ENCODE results near the gene ELMO1. TPM values are rescaled to one million over a fixed set of nuclear protein-coding genes. Genes with fewer than 3 reads are reported as not detected.

Gene ELMO1
- total RNA-seq, 6 donors from 2014 or later, result 51.4 to 204 (median 73.7) TPM

DNA sequence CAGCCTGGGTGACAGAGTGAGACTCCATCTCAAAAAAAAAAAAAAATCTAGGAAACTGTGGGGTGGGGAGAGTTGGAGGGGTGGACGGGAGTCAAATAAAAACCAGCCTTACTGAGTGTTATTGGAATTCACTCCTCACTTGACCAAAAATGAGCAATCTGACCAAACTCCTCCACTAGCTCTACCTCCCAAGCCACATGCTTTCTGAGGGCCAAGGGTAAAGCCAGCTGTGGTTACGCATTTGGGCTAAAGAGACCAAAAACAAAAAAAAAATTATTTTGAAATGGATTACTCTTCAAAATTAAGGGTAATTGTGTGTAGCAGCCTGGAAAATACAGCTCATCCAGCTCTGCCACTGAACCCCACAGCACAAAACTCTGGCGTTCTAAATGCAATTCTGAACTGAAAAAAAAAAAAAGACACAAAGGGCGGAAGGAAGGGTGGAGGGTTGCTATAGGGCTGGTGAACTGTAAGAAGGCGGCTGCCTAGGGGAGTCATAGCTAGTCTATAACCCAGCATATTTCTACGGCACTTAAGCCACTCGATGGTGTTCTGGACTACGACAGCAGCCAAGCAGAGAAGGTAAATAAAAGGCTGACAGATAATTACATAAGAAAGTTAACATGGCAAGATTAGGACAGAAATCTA, 7.8 kb downstream of the ELMO1 start:
- DNase-seq, result no peak
- WGBS, 2 donors, result 29 to 31% methylated on average over 8 of the region's 8 CpGs
- peak; percentile 60 to 91 for ATAC-seq (ENCODE audit: low FRiP score in 2 of 2)
- no peaks in the 10 kb centered on the region for H3K36me3 ChIP-seq
- no peak overlapping the region for H3K4me3 ChIP-seq
- H3K27me3 ChIP-seq, result no peaks in the 10 kb centered on the region
- H3K27ac ChIP-seq, result peak overlapping the region; percentile 63 to 84 (median 74)
- peaks cover 24 to 42% (median 40%) of the 10 kb centered on the region in 4 donors for H3K4me1 ChIP-seq
- H3K9me3 ChIP-seq, result no peaks in the 10 kb centered on the region
- TF ChIP-seq POLR2AphosphoS5 (IDR thresholded peaks at IDR 0.05) (no peak), EP300 (IDR thresholded peaks at IDR 0.05) (no peak), POLR2A (IDR thresholded peaks at IDR 0.05) (no peak)
- TF ChIP-seq, protein P1, sequence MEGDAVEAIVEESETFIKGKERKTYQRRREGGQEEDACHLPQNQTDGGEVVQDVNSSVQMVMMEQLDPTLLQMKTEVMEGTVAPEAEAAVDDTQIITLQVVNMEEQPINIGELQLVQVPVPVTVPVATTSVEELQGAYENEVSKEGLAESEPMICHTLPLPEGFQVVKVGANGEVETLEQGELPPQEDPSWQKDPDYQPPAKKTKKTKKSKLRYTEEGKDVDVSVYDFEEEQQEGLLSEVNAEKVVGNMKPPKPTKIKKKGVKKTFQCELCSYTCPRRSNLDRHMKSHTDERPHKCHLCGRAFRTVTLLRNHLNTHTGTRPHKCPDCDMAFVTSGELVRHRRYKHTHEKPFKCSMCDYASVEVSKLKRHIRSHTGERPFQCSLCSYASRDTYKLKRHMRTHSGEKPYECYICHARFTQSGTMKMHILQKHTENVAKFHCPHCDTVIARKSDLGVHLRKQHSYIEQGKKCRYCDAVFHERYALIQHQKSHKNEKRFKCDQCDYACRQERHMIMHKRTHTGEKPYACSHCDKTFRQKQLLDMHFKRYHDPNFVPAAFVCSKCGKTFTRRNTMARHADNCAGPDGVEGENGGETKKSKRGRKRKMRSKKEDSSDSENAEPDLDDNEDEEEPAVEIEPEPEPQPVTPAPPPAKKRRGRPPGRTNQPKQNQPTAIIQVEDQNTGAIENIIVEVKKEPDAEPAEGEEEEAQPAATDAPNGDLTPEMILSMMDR (IDR thresholded peaks at IDR 0.05), result no peak

DNA sequence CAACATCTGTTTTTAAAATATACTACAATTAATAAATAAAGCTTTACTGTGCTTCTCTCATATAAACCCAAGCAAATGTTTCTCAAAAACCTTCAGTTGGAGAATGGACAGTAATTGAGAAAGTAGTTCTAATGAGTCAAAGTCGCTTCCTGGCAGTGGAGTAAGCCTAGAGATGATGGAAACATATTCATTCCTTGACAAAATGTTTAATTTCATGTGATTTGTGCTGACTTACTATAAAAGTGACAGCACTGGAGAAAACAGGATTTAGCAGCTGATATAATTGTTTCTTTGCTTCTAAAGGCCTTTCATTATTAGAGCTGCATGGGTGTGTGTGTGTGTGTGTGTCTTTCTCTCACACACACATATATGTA, 9.0 kb downstream of the ELMO1 start:
- 80% methylated on average over 1 of the region's 1 CpG for WGBS, 2 donors
- TF ChIP-seq, protein P1 (IDR thresholded peaks at IDR 0.05), result no peak
- TF ChIP-seq POLR2AphosphoS5 (IDR thresholded peaks at IDR 0.05) (no peak), POLR2A (IDR thresholded peaks at IDR 0.05) (no peak), EP300 (IDR thresholded peaks at IDR 0.05) (no peak)
- H3K4me1 ChIP-seq, result peaks cover 24 to 42% (median 41%) of the 10 kb centered on the region in 4 donors

DNA sequence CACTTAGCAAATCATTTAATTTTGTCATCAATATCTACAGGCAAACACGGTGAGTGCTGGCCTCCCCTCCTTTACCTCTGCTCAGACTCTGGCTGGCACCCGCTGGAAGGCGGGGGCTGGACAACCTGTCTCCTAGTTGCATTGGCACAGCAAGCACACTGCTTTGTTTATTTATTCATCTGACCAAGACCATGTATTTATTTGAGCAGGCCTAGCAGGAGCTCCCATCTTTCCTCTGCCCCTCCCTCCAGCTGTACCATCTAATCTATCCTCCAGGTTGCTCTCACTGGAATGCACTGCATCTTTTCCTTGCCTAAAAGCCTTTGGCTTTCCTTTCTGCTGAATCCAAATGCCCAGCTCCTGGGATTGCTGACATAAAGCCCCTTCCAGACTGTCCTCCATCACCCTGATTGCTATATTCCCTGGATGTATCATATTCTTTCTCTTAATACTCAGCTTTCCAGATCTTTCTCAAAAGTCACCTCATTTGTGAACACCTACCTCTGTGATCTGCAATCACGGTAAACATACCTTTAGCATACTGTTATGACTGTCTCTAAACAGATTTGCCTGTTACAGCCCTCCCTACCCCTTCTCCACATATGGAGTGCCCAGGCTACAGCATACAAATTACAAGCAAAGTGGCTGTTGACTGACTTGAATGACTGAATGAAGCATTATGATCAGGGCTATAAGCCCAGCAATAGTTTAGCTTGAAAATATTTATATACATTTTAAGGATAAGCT, 9.6 kb downstream of the ELMO1 start:
- no peak for ATAC-seq (ENCODE audit: low FRiP score in 2 of 2)
- Histone ChIP-seq H3K27me3 (no peaks in the 10 kb centered on the region), H3K27ac (peak overlapping the region in 3 of 4 donors; percentile 74 to 84 (median 75)), H3K9me3 (no peaks in the 10 kb centered on the region), H3K36me3 (no peaks in the 10 kb centered on the region), H3K4me3 (no peak overlapping the region), H3K4me1 (peaks cover 24 to 47% (median 44%) of the 10 kb centered on the region in 4 donors)
- DNase-seq, result no peak
- TF ChIP-seq EP300 (IDR thresholded peaks at IDR 0.05) (no peak), POLR2AphosphoS5 (IDR thresholded peaks at IDR 0.05) (no peak), POLR2A (IDR thresholded peaks at IDR 0.05) (no peak)
- TF ChIP-seq, protein P1 (IDR thresholded peaks at IDR 0.05), result no peak
- 68 to 71% methylated on average over 4 of the region's 4 CpGs for WGBS, 2 donors

More for the DNA sequence above, 9.0 kb downstream of the ELMO1 start:
- no peaks in the 10 kb centered on the region for H3K36me3 ChIP-seq
- DNase-seq (no peak), ATAC-seq (ENCODE audit: low FRiP score in 2 of 2) (no peak)
- no peak overlapping the region for H3K4me3 ChIP-seq
- no peaks in the 10 kb centered on the region for H3K27me3 ChIP-seq
- no peaks in the 10 kb centered on the region for H3K9me3 ChIP-seq
- H3K27ac ChIP-seq, result peak overlapping the region in 3 of 4 donors; percentile 74 to 84 (median 75)

DNA sequence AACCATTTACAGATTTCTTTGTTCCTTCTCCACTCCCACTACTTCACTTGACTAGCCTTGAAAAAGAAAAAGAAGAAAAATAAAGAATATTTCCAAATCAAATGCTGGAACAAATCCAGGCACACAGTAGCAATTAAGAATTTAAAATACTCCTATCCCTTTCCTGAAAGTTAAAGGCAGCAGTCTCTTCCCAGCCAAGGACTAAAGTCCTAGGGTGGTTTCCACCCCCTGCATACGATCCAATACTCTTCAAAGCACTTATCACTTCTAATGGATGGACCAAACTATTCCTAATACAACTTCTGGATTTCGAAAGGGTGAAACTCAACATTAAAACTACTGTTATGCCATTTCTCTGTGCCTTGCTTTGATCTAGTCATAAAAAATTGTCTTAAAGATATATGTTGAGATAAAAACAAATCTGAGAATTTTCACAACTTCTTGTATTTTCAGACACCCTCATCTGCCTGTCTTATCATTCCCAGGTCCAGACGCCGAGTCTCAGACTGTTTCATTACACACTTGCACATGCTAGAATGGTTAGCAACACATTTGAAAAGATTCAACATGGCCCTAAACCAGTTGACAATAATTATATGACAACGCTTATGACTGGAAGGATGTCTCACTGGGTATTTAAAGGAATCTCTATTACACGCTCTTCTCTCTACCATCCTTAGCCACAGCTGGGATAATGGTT, 13.4 kb downstream of the ELMO1 start:
- WGBS, 2 donors, result 88 to 94% methylated on average over 6 of the region's 6 CpGs
- ATAC-seq (ENCODE audit: low FRiP score in 2 of 2) (no peak), DNase-seq (no peak)
- H3K36me3 ChIP-seq, result no peaks in the 10 kb centered on the region
- no peaks in the 10 kb centered on the region for H3K9me3 ChIP-seq
- TF ChIP-seq POLR2A (IDR thresholded peaks at IDR 0.05) (no peak), EP300 (IDR thresholded peaks at IDR 0.05) (no peak), POLR2AphosphoS5 (IDR thresholded peaks at IDR 0.05) (no peak)
- TF ChIP-seq, protein P1 (IDR thresholded peaks at IDR 0.05), result no peak
- peaks cover 14 to 39% (median 31%) of the 10 kb centered on the region in 4 donors for H3K4me1 ChIP-seq
- no peak overlapping the region for H3K27ac ChIP-seq
- H3K27me3 ChIP-seq, result no peaks in the 10 kb centered on the region
- H3K4me3 ChIP-seq, result no peak overlapping the region
